Thyroid gland (tissue), 4 donors: ENCODE data around the gene LGALS7B. TPM values are rescaled to one million over a fixed set of nuclear protein-coding genes. Genes with fewer than 3 reads are reported as not detected.

Source experiments
- DNase-seq, 2 donors: peaks; one replicate each; pipeline ENCODE4 v3.0.0-alpha.2; 2019
- H3K27ac ChIP-seq, 3 donors: fragments of 200-600 bp; sonication (generic); 1 replicate in 2 of 3; 2 replicates in 1 of 3; pipeline ENCODE4 v1.5.1; 2016 to 2019; ENCODE audit warnings: mild to moderate bottlenecking in 1 of 3, moderate library complexity in 1 of 3
- H3K27me3 ChIP-seq: fragments of 200-600 bp; sonication (generic); one replicate; pipeline ENCODE4 v1.5.1; 2019
- H3K36me3 ChIP-seq, 2 donors: fragments of 200-600 bp; sonication (generic); one replicate each; pipeline ENCODE4 v1.5.1; 2016 to 2019
- H3K4me1 ChIP-seq, 2 donors: fragments of 200-600 bp; sonication (generic); one replicate each; pipeline ENCODE4 v1.5.1; 2017 to 2019
- H3K4me3 ChIP-seq, 3 donors: fragments of 200-600 bp; sonication (generic); replicated peaks in 1 of 3; 1 replicate in 2 of 3; 2 replicates in 1 of 3; pipeline ENCODE4 v1.5.1; 2016; ENCODE audit warnings: mild to moderate bottlenecking in 1 of 3
- H3K9me3 ChIP-seq: fragments of 200-600 bp; sonication (generic); one replicate; pipeline ENCODE4 v1.5.1; 2017
- POLR2A ChIP-seq, 2 donors: fragments of 450-650 bp; IDR thresholded peaks; one replicate each; pipeline ENCODE4 v1.6.1; 2017; ENCODE audit warnings: antibody characterized with exemption in 2 of 2, mild to moderate bottlenecking in 2 of 2, moderate library complexity in 1 of 2
- WGBS, 2 donors: methylation state at CpG; one replicate each; pipeline ENCODE4 v1.1.5; 2017; 5-methylcytosine and 5-hydroxymethylcytosine counted together
- intact Hi-C: fragments of 100-400 bp; cut with DNase I; formaldehyde crosslinking; loops from one replicate; pipeline ENCODE4 v1.15.1; 2023
- total RNA-seq, 4 donors: library from RNA; depleted of rRNA; stranded (reverse); fragments of >200 nt; gene quantifications; one replicate each; pipeline ENCODE4 v1.2.3, GENCODE V29; 2016
- TF ChIP-seq, protein P1 (sequence below), 6 experiments: fragments of 200-600 bp in 3 of 6; fragments of 450-650 bp in 3 of 6; sonication (generic) in 3 of 6; IDR thresholded peaks; one replicate each; pipeline ENCODE4 v1.5.1; 2016 to 2019; ENCODE audit warnings: antibody characterized with exemption in 6 of 6, mild to moderate bottlenecking in 2 of 6, inconsistent platforms in 1 of 6, moderate library complexity in 1 of 6

LGALS7B gene
- total RNA-seq, 4 donors from 2014 or later = not detected

DNA sequence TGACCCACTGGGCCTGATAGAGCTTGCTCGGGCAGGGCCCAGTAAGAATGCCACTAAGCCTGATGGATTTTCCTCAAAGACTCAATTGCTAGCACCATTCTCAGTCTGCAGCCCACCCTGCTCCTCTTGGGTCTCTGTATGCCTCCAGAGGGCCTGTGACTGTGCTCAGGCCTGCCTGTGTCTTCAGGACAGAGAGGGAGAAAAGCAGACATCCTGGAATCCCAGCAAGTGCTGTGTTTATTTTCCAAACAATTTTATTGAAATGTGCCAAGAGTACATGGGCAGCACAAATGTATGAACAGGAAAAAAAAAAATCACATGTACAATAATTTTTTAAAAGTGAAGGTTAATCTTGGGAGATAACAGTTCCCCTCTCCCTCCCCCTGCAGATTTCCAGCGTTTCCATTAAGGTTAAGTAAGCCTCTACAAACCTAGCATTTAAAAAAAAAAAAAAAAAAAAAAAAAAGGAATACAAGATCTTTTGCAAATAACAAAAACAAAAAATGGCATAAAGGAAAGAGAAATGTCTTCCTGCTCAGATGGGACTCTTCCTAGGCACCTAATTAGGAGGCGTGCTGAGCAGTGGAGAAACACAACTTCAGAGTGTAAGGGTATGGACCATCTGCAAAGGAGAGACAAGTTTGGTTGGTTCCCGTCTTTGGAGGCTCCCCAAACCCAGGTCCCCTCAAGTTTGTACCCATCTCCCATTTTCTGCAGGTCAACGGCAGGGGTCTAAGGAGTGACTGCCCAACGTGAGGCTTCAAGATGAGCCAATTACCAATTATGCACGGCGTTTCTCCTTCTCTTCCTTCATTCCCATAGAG lies 47.4 kb downstream of the LGALS7B start:
- 81 to 86% methylated on average over 8 of the region's 8 CpGs for WGBS, 2 donors
- Histone ChIP-seq H3K4me1 (peaks cover 0 to 10% of the 10 kb centered on the region in 2 donors), H3K27ac (no peak overlapping the region), H3K9me3 (no peaks in the 10 kb centered on the region), H3K27me3 (no peaks in the 10 kb centered on the region), H3K4me3 (no peak overlapping the region), H3K36me3 (peaks cover 58 to 60% of the 10 kb centered on the region in 2 donors)
- no peak for DNase-seq
- intact Hi-C loops = no loop called here
- TF ChIP-seq POLR2A (IDR thresholded peaks at IDR 0.05) = no peak
- TF ChIP-seq, protein P1, sequence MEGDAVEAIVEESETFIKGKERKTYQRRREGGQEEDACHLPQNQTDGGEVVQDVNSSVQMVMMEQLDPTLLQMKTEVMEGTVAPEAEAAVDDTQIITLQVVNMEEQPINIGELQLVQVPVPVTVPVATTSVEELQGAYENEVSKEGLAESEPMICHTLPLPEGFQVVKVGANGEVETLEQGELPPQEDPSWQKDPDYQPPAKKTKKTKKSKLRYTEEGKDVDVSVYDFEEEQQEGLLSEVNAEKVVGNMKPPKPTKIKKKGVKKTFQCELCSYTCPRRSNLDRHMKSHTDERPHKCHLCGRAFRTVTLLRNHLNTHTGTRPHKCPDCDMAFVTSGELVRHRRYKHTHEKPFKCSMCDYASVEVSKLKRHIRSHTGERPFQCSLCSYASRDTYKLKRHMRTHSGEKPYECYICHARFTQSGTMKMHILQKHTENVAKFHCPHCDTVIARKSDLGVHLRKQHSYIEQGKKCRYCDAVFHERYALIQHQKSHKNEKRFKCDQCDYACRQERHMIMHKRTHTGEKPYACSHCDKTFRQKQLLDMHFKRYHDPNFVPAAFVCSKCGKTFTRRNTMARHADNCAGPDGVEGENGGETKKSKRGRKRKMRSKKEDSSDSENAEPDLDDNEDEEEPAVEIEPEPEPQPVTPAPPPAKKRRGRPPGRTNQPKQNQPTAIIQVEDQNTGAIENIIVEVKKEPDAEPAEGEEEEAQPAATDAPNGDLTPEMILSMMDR (IDR thresholded peaks at IDR 0.05) = no peak

DNA sequence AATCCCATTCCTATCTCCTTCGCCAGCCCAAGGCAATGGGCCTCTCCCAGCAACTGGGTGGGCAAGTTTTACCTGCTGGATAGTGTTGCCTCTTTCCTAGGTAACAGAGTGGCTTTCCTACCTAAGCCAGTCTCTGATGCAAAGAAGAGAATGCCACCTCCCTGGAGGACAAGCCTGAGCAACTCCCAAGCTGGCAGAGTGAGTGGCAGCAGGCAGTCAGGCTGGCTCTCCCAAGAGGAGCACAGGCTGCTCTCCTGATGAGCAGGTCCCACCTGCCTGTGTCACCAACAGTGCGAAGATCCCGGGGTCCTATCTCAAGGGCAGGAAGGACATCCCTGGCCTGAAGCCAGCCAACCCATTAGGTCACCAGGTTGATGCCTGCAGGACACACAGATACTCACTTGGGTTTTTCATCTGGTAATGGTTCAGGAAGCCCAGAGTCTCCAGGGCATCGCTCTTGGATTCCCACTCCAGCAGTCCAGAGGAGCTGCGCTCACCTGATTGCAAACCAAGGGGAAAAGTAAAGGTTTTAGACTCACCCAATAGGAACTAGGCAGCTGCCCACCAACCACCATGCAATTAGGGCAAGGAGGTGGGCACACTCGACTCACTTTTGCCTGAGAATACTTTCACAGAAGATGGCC lies 48.1 kb downstream of the LGALS7B start:
- H3K36me3 ChIP-seq = peaks cover 66 to 68% of the 10 kb centered on the region in 2 donors
- H3K27me3 ChIP-seq = no peaks in the 10 kb centered on the region
- no peak for DNase-seq
- 85 to 94% methylated on average over 3 to 6 of the region's 6 CpGs for WGBS, 2 donors
- H3K4me1 ChIP-seq = peaks cover 0 to 9% of the 10 kb centered on the region in 2 donors
- no peak overlapping the region for H3K27ac ChIP-seq
- intact Hi-C loops = no loop called here
- no peaks in the 10 kb centered on the region for H3K9me3 ChIP-seq
- TF ChIP-seq, protein P1 (IDR thresholded peaks at IDR 0.05) = no peak
- no peak for TF ChIP-seq POLR2A (IDR thresholded peaks at IDR 0.05)
- H3K4me3 ChIP-seq = no peak overlapping the region

DNA sequence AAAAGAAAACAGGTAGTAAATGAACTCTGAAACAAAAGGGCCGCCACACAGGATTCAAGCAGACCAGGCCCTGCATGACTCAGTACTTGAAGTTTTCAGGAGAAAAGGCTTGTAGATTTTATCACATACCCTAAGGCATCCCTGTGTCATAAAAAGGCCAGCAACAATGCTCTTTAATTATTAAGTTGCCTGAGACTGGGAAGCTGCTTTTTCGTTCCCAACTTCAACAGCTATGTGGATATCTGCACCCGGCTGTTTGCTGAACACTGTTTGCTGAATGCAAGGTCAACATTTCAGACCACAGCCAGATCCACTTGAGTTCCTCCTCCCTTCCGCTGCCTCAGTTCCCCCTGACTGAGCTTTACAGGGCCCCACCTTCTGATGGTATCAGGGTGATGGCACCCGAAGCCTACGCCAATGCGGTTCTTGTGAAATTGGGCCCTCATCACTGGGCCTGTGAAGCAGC lies 48.7 kb downstream of the LGALS7B start:
- Histone ChIP-seq H3K27ac (no peak overlapping the region), H3K9me3 (no peaks in the 10 kb centered on the region), H3K36me3 (peaks cover 71 to 73% of the 10 kb centered on the region in 2 donors), H3K27me3 (no peaks in the 10 kb centered on the region), H3K4me1 (peaks cover 0 to 3% of the 10 kb centered on the region in 2 donors), H3K4me3 (no peak overlapping the region)
- WGBS, 2 donors = 91 to 94% methylated on average over 7 of the region's 7 CpGs
- TF ChIP-seq, protein P1 (IDR thresholded peaks at IDR 0.05) = no peak
- no peak for TF ChIP-seq POLR2A (IDR thresholded peaks at IDR 0.05)
- no peak for DNase-seq
- intact Hi-C loops = no loop called here

DNA sequence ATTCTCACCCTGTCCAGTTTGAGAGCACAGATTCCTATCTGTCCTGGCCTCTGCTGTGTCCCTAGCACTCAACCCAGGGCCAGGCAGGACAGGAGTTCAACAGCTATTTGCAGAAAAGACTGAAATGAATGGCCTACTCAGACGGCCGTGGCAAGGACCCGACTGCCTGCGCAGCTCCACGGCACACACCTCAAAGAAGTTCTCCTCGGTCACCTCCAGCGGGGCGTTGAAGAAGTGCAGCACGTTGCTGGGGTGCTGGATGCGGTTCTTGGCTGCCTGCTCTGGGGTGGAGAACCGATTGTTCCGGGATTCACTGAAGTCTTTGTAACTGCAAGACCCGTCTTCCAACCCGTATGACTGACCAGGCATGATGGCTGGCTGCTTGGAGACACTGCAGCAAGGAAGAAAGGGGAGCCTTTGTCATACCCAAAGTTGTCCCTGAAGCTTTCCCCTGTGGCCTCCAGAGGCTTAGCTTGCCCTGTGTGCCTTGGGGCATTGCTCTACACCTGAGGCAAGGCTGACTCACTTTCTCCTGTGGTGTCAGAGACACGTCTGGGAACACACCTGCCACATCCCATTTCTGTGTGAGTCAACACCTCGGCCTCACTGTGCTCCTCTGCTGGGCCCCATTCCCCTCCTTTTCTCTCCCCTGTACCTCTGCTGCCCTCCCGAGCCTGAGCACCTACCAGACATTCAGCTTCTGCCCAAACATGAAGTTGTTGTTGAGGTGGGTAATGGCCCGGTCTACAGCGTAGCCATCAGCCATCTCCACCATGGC lies 49.4 kb downstream of the LGALS7B start:
- no peak for TF ChIP-seq POLR2A (IDR thresholded peaks at IDR 0.05)
- TF ChIP-seq, protein P1 (IDR thresholded peaks at IDR 0.05) = no peak

More for the DNA sequence above, 49.4 kb downstream of the LGALS7B start:
- Histone ChIP-seq H3K27me3 (no peaks in the 10 kb centered on the region), H3K4me3 (no peak overlapping the region), H3K27ac (no peak overlapping the region), H3K9me3 (no peaks in the 10 kb centered on the region), H3K4me1 (no peaks in the 10 kb centered on the region), H3K36me3 (peaks cover 78 to 81% of the 10 kb centered on the region in 2 donors)
- DNase-seq = no peak
- WGBS, 2 donors = 83 to 91% methylated on average over 15 to 19 of the region's 19 CpGs
- intact Hi-C loops = no loop called here
